Fibroblast of lung (primary cell): ENCODE results near the gene IQSEC3.
"Not testable (repeated sequence)": the region's sequence is repeated elsewhere in the genome, so short reads cannot be mapped to it uniquely, and the experiment has no call there.

ENCODE experiments used
- EZH2 ChIP-seq: IDR thresholded peaks from 2 replicates; pipeline ENCODE4 v1.5.1; 2012; ENCODE audit warnings: low read length, control low read depth, mild to moderate bottlenecking; ENCODE audit errors: missing control alignments
- TF ChIP-seq, protein P1 (sequence below), 2 donors: IDR thresholded peaks in 1 of 2; conservative IDR thresholded peaks in 1 of 2; 1 replicate in 1 of 2; 2 replicates in 1 of 2; pipeline ENCODE4 v1.5.1; 2011 to 2012; ENCODE audit warnings: low read length in 2 of 2, control low read depth in 1 of 2, inconsistent platforms in 1 of 2, low read depth in 1 of 2, mild to moderate bottlenecking in 1 of 2

DNA sequence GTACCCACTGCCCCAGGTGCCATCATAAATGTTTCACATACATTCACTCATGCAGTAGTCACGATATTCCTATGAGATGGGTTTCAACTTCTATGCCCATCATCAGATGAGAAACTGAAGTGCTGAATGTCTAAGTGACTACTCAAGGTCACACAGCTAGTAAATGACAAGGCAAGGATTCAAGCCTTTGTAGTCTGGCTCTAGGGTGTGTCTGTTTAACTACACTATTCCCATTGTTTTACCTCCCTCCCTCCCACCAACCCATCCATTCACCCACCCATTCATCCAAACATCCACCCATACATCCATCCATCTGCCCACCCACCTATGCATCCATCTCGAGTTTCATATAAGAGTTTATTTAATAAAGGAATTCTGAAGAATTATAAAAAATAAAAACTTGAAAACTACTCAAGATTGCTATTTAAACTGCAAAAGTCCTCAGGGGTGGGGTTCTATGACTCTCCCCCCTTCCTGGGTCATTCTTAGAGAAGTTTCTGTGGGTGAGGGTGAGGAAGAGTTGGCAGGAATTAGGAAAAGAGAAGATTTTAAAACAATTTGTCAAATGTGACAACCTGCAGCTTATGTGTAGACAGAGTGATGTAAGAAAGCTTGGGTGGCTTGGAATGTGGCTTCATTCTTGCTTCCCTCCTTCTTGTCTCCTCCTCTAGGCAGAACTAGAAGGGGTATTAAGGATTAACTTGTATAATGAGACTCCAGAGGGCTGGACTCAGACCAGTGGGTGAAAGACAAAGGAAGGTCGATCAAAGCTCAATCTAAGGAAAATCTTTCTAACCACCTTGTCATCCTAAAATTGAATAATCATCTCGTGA lies 13.4 kb upstream of the IQSEC3 start:
- TF ChIP-seq, protein P1, sequence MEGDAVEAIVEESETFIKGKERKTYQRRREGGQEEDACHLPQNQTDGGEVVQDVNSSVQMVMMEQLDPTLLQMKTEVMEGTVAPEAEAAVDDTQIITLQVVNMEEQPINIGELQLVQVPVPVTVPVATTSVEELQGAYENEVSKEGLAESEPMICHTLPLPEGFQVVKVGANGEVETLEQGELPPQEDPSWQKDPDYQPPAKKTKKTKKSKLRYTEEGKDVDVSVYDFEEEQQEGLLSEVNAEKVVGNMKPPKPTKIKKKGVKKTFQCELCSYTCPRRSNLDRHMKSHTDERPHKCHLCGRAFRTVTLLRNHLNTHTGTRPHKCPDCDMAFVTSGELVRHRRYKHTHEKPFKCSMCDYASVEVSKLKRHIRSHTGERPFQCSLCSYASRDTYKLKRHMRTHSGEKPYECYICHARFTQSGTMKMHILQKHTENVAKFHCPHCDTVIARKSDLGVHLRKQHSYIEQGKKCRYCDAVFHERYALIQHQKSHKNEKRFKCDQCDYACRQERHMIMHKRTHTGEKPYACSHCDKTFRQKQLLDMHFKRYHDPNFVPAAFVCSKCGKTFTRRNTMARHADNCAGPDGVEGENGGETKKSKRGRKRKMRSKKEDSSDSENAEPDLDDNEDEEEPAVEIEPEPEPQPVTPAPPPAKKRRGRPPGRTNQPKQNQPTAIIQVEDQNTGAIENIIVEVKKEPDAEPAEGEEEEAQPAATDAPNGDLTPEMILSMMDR (conservative IDR thresholded peaks at IDR 0.05 in 1 of 2, IDR thresholded peaks at IDR 0.05 in 1 of 2; ENCODE audit: low read depth in 1 of 2, low read length in 2 of 2) = not testable (repeated sequence)
- not testable (repeated sequence) for TF ChIP-seq EZH2
